ENCODE measurements around the gene UBE2C. TPM values are rescaled to one million over a fixed set of nuclear protein-coding genes. Genes with fewer than 3 reads are reported as not detected.

Gene UBE2C
- total RNA-seq = 9.7 and 23.3 TPM in 2 replicates

DNA sequence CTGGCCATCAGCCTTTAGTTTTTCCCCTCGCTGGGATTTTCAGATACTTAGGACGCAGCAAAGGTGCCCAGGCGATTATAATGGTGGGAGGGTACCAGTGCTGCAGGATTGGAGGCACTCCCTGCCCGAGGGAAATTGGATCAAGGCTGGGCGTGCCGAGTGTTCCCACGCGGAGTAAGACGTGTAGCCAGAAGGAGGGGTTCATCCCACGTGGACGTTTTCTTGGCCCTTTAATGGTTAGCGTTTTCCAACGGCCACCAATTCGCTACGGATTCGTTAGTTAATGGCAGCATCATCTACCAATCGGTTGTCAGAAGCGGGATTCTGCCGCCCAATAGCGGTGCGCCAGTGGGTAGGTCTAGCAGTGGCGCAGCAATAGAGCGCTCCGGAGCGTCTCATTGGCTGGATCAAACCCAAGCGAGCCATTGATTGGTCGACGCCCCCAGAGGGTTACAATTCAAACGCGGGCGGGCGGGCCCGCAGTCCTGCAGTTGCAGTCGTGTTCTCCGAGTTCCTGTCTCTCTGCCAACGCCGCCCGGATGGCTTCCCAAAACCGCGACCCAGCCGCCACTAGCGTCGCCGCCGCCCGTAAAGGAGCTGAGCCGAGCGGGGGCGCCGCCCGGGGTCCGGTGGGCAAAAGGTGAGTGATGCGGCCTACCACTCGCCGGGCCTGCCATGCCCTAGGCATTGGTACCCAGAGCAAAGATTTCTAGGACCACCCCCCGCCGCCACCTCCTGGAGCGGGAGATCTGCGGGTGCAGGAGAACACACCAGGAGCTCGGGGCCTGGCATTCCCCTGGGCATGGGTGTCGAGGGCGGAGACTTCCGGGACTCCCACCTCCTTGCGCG lies at the start of gene UBE2C:
UBE2C (plus strand) TSS at position 488 of the 849 bp plus-strand sequence; CDS start at position 540, 52 bp downstream.

DNA sequence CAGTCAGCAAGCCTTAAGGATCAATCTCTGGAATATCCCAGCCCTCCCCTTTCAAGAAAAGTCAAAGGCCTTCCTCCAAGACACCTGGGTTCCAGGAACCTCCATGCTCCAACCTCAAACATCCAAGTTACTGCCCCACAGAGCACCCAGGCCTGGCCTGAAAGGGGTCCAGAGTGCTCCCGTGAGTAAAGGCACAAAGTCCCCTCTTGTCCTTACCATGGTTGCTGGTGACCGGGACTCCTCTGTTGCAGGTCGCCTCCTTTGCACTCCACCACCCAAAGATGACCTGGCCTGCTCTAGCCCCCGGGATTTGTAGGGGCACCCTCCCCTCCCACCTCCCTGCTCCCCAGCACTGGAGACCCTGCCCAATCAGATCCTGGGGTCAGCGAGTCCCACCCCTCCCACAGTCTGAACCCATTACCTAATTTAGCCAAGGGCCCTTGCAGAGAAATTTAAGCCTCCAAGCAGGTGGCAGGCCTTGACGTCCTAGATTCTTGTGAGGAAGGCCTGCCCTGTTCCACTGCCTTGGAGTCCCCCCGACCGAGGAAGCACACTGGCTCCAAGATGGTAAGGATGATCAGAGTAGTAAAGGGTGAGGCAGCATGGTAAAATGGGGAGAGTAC lies 14.7 kb downstream of the UBE2C start, which contains the start of gene TNNC2:
TNNC2 (minus strand) TSS at position 283 of the 623 bp plus-strand sequence; CDS start at position 219, 64 bp downstream.

DNA sequence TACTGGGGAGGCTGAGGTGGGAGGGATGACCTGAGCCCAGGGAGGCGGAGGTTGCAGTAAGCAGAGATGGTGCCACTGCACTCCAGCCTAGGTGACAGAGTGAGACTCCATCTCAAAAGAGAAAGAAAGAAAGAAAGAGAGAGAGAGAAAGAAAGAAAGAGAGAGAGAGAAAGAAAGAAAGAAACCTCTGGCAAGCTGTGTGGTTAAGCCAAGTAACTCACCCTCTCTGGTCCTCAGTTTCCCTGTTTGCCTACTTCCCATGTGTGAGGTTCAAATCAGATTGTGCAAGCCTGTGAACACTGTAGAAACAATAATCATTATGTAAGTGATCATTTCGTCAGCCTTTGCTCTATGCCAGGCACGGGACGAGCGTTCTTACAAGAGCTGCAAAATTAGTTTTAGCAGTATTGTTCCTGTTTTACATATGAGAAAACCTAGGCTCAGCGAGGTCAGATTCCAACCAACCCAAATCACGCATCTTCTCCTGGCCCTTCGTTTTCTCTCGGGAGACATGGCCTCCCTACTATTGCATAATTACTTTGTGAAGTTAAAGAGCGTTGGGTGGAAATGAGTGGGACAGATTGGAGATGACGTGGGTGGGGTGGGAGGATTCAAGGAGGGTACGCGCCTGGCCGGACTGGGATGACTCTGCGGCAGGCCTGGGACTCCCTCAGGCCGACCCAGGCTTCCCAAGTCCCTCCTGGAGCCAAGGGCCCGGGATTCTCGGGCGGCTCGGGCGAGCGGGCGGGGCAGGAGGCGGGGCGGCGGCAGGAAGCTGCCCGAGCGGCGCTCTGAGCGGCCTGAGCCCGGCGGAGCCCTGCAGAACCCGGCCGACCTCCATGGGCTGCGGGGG lies 20.8 kb downstream of the UBE2C start, which contains the start of gene SNX21:
SNX21 (plus strand) TSS at position 770 of the 853 bp plus-strand sequence. CDS start 121 bp downstream, outside the sequence.

DNA sequence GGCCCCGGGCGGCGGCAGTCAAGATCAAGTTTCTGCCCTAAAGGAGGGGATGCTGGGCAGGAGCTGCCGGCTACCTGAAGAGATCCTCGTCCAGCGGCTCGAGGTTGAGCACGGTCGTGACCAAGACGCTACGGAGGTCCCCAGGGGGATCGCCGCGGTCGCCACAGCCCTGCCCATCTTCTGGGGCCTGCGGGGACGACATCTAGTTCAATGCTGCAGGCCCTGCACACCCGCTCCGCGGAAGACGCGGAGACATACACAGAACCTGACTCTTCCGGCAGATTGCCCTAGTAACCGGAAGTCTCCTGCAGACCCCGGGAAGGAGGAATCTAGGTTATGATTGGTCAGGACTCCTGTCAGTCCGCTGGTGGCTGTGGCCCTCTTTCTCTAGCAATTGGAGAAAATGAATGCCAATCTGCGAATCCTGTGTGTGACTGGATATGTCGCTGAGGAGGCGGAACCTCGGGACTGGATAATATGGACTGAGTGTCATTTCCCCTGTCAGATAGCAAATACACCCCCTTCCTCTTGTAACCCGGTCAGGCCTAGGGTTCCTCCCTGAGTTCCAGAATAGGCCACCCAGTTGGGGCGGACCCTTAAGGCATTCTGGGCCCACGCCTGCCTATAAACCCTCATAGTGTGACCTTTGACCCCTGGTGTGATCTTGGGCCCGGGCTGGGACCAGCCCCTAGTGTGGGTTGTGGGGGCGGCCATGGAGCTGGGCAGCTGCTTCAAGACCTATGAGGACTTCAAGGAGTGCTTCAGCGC lies 44.9 kb downstream of the UBE2C start, which contains the start of the genes ACOT8 and ZSWIM3:
ACOT8 (minus strand) TSS at position 279 of the 768 bp plus-strand sequence; CDS start at position 202, 77 bp downstream.
ZSWIM3 (plus strand) TSS at position 501 of the 768 bp plus-strand sequence; CDS start at position 713, 212 bp downstream.

Other genes starting within 250 kb of the UBE2C start
- not detected in 2 replicates for gene WFDC8, start 233.4 kb upstream of the UBE2C start, total RNA-seq
- not detected in 2 replicates for gene WFDC10A, start 182.9 kb upstream of the UBE2C start, total RNA-seq
- gene WFDC9, start 181.4 kb upstream of the UBE2C start, total RNA-seq = not detected in 2 replicates
- not detected in 2 replicates for gene WFDC11, start 142.4 kb upstream of the UBE2C start, total RNA-seq
- not detected in 2 replicates for gene WFDC13, start 110.6 kb upstream of the UBE2C start, total RNA-seq
- gene WFDC10B, start 107.6 kb upstream of the UBE2C start, total RNA-seq = not detected in 2 replicates
- gene SPINT4, start 90.3 kb upstream of the UBE2C start, total RNA-seq = not detected in 2 replicates
- gene WFDC3, start 20.8 kb upstream of the UBE2C start, total RNA-seq = 0.28 TPM in 1 of 2 replicates, not detected in the other
- 13.9 and 14.8 TPM in 2 replicates for gene DNTTIP1, start 20.7 kb upstream of the UBE2C start, total RNA-seq
- gene TNNC2, start 14.7 kb downstream of the UBE2C start, total RNA-seq = not detected in 2 replicates
- 13.6 and 19.0 TPM in 2 replicates for gene SNX21, start 21.2 kb downstream of the UBE2C start, total RNA-seq
- 25.8 and 34.6 TPM in 2 replicates for gene ACOT8, start 44.7 kb downstream of the UBE2C start, total RNA-seq
- gene ZSWIM3, start 45.0 kb downstream of the UBE2C start, total RNA-seq = 5.8 and 7.4 TPM in 2 replicates
- 3.6 TPM in 2 replicates for gene ZSWIM1, start 68.6 kb downstream of the UBE2C start, total RNA-seq
- gene SPATA25, start 75.0 kb downstream of the UBE2C start, total RNA-seq = 0.63 and 0.75 TPM in 2 replicates
- 2.0 and 2.2 TPM in 2 replicates for gene NEURL2, start 78.6 kb downstream of the UBE2C start, total RNA-seq
- 34.3 and 49.5 TPM in 2 replicates for gene CTSA, start 78.7 kb downstream of the UBE2C start, total RNA-seq
- gene PLTP, start 99.5 kb downstream of the UBE2C start, total RNA-seq = 8.2 and 13.7 TPM in 2 replicates
- 6.5 and 6.9 TPM in 2 replicates for gene PCIF1, start 122.0 kb downstream of the UBE2C start, total RNA-seq
- 9.0 and 11.6 TPM in 2 replicates for gene ZNF335, start 159.6 kb downstream of the UBE2C start, total RNA-seq
- 0.09 TPM in 1 of 2 replicates, not detected in the other for gene MMP9, start 196.3 kb downstream of the UBE2C start, total RNA-seq
- gene SLC12A5, start 216.6 kb downstream of the UBE2C start, total RNA-seq = 0.19 and 0.63 TPM in 2 replicates